ENCODE data around the gene LRRC4C. TPM values are rescaled to one million over a fixed set of nuclear protein-coding genes. Genes with fewer than 3 reads are reported as not detected.

Gene LRRC4C
- total RNA-seq, 1 experiment from 2014 or later = 0.13 TPM

GRCh38 chr11:41394521-41395195 lies 64.8 kb downstream of the LRRC4C start:
- Mint-ChIP-seq H3K36me3 (ENCODE audit: insufficient read depth in 1 of 3, low read depth in 3 of 3) (no peaks in the 10 kb centered on the region; a peak in 1 of 7 replicates), H3K4me1 (peaks cover 59 to 67% of the 10 kb centered on the region in 2 experiments), H3K27ac (peak overlapping the region; percentile 86 to 100 (median 95)), H3K4me3 (no peak overlapping the region; a peak in 2 of 5 replicates), H3K27me3 (ENCODE audit: low read depth) (no peaks in the 10 kb centered on the region), H3K9me3 (no peaks in the 10 kb centered on the region)
- H3K9me3 ChIP-seq (ENCODE audit: control insufficient read depth, low read depth, low read length) = no peaks in the 10 kb centered on the region
- H3K18ac ChIP-seq (ENCODE audit: insufficient read length, low read depth, low read length) = no peak overlapping the region
- H4K91ac ChIP-seq (ENCODE audit: insufficient read length, low read depth, low read length) = no peak overlapping the region
- H3K79me2 ChIP-seq (ENCODE audit: insufficient read depth, low read length) = no peaks in the 10 kb centered on the region
- no peak overlapping the region for H2AK5ac ChIP-seq (ENCODE audit: insufficient read length, low read length)
- H3K56ac ChIP-seq (ENCODE audit: insufficient read length, low read depth, low read length) = no peak overlapping the region
- H3K4me2 ChIP-seq (ENCODE audit: insufficient read depth, insufficient read length, low read length) = peak overlapping the region; percentile 33
- no peak overlapping the region for H4K8ac ChIP-seq (replicated peaks; ENCODE audit: insufficient read length, low read depth, low read length)
- H3K4ac ChIP-seq (ENCODE audit: low read depth, low read length) = no peak overlapping the region
- H2BK20ac ChIP-seq (ENCODE audit: low read depth, low read length, poor library complexity, severe bottlenecking) = no peak overlapping the region
- no peak overlapping the region for H3K14ac ChIP-seq (ENCODE audit: insufficient read depth, low read length)
- peak overlapping the region; percentile 28 for H2BK12ac ChIP-seq (ENCODE audit: insufficient read length, low read depth, low read length)
- peak overlapping the region; percentile 69 for H2BK120ac ChIP-seq (ENCODE audit: low read depth, low read length, poor library complexity, severe bottlenecking)
- no peak for DNase-seq
- H3K23ac ChIP-seq (ENCODE audit: insufficient read length, low read depth, low read length) = no peak overlapping the region
- peak overlapping the region; percentile 16 for H3K27ac ChIP-seq (ENCODE audit: insufficient read length, low read depth, low read length)
- no peak for TF ChIP-seq CTCF (conservative IDR thresholded peaks at IDR 0.05)
- H2BK15ac ChIP-seq (ENCODE audit: low read depth, low read length) = no peak overlapping the region
- H4K5ac ChIP-seq (ENCODE audit: insufficient read length, low read depth, low read length) = no peak overlapping the region
- peak overlapping the region; percentile 19 for H3T11ph ChIP-seq (ENCODE audit: low read length)
- WGBS (ENCODE audit: extremely low coverage, insufficient read length, low lambda C conversion rate) = no CpG with 5 or more reads among the region's 4 CpGs
- H3K23me2 ChIP-seq (ENCODE audit: insufficient read length, low read depth, low read length, poor library complexity, severe bottlenecking) = no peaks in the 10 kb centered on the region
- no peak overlapping the region for H2AFZ ChIP-seq (ENCODE audit: low read length)
- no peak overlapping the region for H2BK5ac ChIP-seq (ENCODE audit: insufficient read length, low read length)
- H3K9ac ChIP-seq (ENCODE audit: extremely low read depth, insufficient read length, low read length) = no peak overlapping the region
- no peaks in the 10 kb centered on the region for H4K20me1 ChIP-seq (ENCODE audit: control insufficient read depth, insufficient read depth, insufficient read length)
- H3K27me3 ChIP-seq (ENCODE audit: insufficient read depth, low read length) = no peaks in the 10 kb centered on the region
- no peaks in the 10 kb centered on the region for H3K79me1 ChIP-seq (ENCODE audit: insufficient read depth, low read depth, low read length, poor library complexity, severe bottlenecking)
- peaks cover 19% of the 10 kb centered on the region for H3K4me1 ChIP-seq (ENCODE audit: insufficient read depth, low read length)

All from H9 (cell line).